HL-60 (cell line): Measurements from ENCODE around the gene JARID2.

Experiments used
- DNase-seq, 2 experiments: peaks; one replicate each; pipeline ENCODE4 v3.0.0-alpha.2; 2010 to 2020; ENCODE audit warnings: low read depth in 1 of 2, low spot score in 1 of 2
- H3K27ac ChIP-seq: fragments of 250-450 bp; sonication (Bioruptor Pico); replicated peaks from 2 replicates; pipeline ENCODE4 v1.5.1; 2020; ENCODE audit warnings: mild to moderate bottlenecking, moderate library complexity
- H3K27me3 ChIP-seq: fragments of 250-450 bp; sonication (Bioruptor Pico); 2 replicates; pipeline ENCODE4 v1.5.1; 2021; ENCODE audit warnings: mild to moderate bottlenecking, moderate library complexity; ENCODE audit not compliant: insufficient read depth, poor library complexity, severe bottlenecking
- H3K4me3 ChIP-seq: replicated peaks from 2 replicates; pipeline ENCODE4 v1.5.1; 2011; ENCODE audit warnings: mild to moderate bottlenecking, control low read depth, low read length; ENCODE audit not compliant: insufficient read depth
- GABPA ChIP-seq: IDR thresholded peaks from 2 replicates; pipeline ENCODE4 v1.6.1; 2012; ENCODE audit warnings: low read depth
- POLR2AphosphoS5 ChIP-seq: IDR thresholded peaks from 2 replicates; pipeline ENCODE4 v1.6.1; 2012; ENCODE audit warnings: low read depth
- REST ChIP-seq: IDR thresholded peaks from 2 replicates; pipeline ENCODE4 v1.6.1; 2012; ENCODE audit warnings: low read depth; ENCODE audit not compliant: insufficient replicate concordance
- SPI1 ChIP-seq: IDR thresholded peaks from 2 replicates; pipeline ENCODE4 v1.6.1; 2012; ENCODE audit warnings: low read depth, mild to moderate bottlenecking, borderline replicate concordance
- TF ChIP-seq, protein P1 (sequence below): IDR thresholded peaks from one replicate; pipeline ENCODE4 v1.5.1; 2011; ENCODE audit warnings: low read length, control low read depth, inconsistent platforms; ENCODE audit not compliant: insufficient read depth

The JARID2 gene

GRCh38 chr6:15316754-15317153, 70.9 kb downstream of the JARID2 start:
- Histone ChIP-seq H3K4me3 (no peak overlapping the region), H3K27ac (no peak overlapping the region), H3K27me3 (no peaks in the 10 kb centered on the region)
- no peak for TF ChIP-seq GABPA
- TF ChIP-seq, protein P1, sequence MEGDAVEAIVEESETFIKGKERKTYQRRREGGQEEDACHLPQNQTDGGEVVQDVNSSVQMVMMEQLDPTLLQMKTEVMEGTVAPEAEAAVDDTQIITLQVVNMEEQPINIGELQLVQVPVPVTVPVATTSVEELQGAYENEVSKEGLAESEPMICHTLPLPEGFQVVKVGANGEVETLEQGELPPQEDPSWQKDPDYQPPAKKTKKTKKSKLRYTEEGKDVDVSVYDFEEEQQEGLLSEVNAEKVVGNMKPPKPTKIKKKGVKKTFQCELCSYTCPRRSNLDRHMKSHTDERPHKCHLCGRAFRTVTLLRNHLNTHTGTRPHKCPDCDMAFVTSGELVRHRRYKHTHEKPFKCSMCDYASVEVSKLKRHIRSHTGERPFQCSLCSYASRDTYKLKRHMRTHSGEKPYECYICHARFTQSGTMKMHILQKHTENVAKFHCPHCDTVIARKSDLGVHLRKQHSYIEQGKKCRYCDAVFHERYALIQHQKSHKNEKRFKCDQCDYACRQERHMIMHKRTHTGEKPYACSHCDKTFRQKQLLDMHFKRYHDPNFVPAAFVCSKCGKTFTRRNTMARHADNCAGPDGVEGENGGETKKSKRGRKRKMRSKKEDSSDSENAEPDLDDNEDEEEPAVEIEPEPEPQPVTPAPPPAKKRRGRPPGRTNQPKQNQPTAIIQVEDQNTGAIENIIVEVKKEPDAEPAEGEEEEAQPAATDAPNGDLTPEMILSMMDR = no peak
- TF ChIP-seq REST = no peak
- no peak for TF ChIP-seq POLR2AphosphoS5
- TF ChIP-seq SPI1 = no peak
- DNase-seq = no peak

DNA sequence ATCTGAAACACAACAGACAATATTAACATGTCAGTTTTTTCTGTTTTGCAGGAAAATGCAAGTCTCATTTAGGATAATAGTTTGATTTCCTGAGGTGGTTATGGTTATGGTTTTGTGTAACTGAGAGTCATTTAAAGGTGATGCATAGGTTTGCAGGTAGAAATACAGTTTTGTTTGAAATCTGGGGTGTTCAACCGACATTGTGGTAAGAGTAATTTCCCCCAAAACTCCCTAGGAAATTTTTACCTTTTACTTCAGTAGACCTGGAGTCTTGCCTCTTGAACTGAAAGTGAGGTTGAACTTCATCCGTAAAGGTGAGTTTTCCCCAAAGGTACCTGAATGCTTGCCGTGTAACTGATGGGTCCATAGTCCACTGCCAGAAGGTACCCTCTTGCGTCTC, 71.4 kb downstream of the JARID2 start:
- TF ChIP-seq, protein P1 = no peak
- TF ChIP-seq REST (no peak), POLR2AphosphoS5 (no peak), GABPA (no peak), SPI1 (no peak)
- Histone ChIP-seq H3K27me3 (no peaks in the 10 kb centered on the region), H3K4me3 (no peak overlapping the region), H3K27ac (no peak overlapping the region)
- no peak for DNase-seq

DNA sequence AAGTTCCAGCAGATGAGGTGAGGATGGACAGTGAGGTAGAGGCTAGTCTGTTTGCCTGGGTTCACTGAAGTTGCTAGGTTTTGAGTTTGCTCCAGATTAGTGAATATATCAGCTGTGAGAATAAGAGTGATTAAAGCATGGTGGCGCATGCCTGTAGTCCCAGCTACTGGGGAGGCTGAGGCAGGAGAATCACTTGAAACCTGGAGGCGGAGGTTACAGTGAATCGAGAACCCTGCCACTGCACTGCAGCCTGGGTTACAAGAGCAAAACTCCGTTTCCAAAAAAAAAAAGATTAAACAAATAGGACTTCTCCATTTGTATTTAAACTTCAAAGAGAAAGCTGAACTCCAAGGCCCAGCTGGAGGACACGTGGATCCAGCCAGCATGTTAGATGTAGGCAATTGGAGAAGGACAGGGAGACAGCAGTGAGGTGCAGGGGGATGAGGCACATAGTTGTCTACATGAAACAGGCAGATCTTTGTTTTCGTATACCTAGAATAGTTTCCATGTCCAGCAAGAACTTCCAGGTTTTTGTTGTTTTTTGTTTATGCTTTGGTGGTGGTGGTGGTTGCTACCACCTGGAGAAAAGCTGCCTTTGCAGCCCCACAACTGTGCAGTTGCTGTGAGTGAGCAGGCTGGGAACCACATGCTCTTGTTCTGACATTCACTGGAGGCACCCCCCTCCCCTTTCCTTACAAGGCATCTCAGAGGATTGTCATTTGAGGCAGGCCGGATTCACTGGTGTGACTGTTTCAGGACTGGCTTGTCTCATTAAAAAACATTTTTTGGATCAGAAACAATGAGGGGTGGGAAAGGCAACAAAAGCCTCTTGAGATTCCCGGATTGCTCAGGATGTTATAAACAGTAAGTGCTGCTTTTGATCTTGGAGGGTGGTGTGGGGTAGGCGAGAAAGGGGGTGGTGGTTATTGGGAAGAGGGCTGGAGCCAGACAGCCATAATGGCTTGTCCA, 72.3 kb downstream of the JARID2 start:
- no peak for TF ChIP-seq GABPA
- no peak for TF ChIP-seq REST
- no peak for TF ChIP-seq POLR2AphosphoS5
- TF ChIP-seq SPI1 = no peak
- TF ChIP-seq, protein P1 = no peak
- DNase-seq = peak in 1 of 2 experiments; percentile 33
- H3K27me3 ChIP-seq = no peaks in the 10 kb centered on the region
- peak overlapping the region; percentile 13 for H3K27ac ChIP-seq
- H3K4me3 ChIP-seq = no peak overlapping the region
